Endothelial cell of umbilical vein (primary cell): ENCODE data around the gene MFSD8. TPM values are rescaled to one million over a fixed set of nuclear protein-coding genes. Genes with fewer than 3 reads are reported as not detected.
"Not testable (repeated sequence)": the region's sequence is repeated elsewhere in the genome, so short reads cannot be mapped to it uniquely, and the experiment has no call there.

Experiments used
- BruUV-seq: library from RNA; stranded (reverse); fragments of 400-500 nt; replicated peaks from 2 replicates; lab custom pipeline; 2021; lab: Mats Ljungman, UMichigan
- CTCF ChIA-PET: fragments of 300-600, 350-600 bp; sonication (Branson Sonifier 250); formaldehyde crosslinking; loops from one replicate; lab custom pipeline; 2021; ENCODE audit warnings: antibody characterized with exemption, inconsistent platforms; lab: Charles Lee
- POLR2A ChIA-PET: fragments of 300-600, 350-600 bp; sonication (Branson Sonifier 250); formaldehyde crosslinking; loops from one replicate; lab custom pipeline; 2021; ENCODE audit warnings: antibody characterized with exemption, inconsistent platforms; lab: Charles Lee
- DNase-seq: peaks from one replicate; pipeline ENCODE4 v3.0.0-alpha.2; 2011; ENCODE audit warnings: low read depth, low spot score
- FAIRE-seq: peaks from 2 replicates; lab custom pipeline; 2011; peaks lifted over from hg19 to GRCh38; lab: Jason Lieb, UNC
- H2AFZ ChIP-seq: 2 replicates; pipeline ENCODE4 v1.6.0; 2012; ENCODE audit warnings: low read depth, low read length, control low read depth, inconsistent platforms
- H3K27ac ChIP-seq: 2 replicates; pipeline ENCODE4 v1.5.1; 2011; ENCODE audit warnings: low read depth, mild to moderate bottlenecking, control low read depth, low read length, moderate library complexity; ENCODE audit not compliant: insufficient read depth
- H3K27me3 ChIP-seq, 2 experiments: 2 replicates each; pipeline versions ENCODE4 v1.6.0 to v1.6.1; 2011; ENCODE audit warnings: low read length in 2 of 2, mixed read lengths in 1 of 2; ENCODE audit not compliant: control insufficient read depth in 2 of 2, insufficient read depth in 2 of 2
- H3K36me3 ChIP-seq, 2 experiments: 2 replicates in 1 of 2; 3 replicates in 1 of 2; pipeline ENCODE4 v1.5.1; 2011; ENCODE audit warnings: low read length in 2 of 2, mild to moderate bottlenecking in 1 of 2, moderate library complexity in 1 of 2; ENCODE audit not compliant: control insufficient read depth in 2 of 2, insufficient read depth in 2 of 2; ENCODE audit errors: extremely low read depth in 1 of 2
- H3K4me1 ChIP-seq: 3 replicates; pipeline ENCODE4 v1.5.1; 2011; ENCODE audit warnings: mild to moderate bottlenecking, low read length; ENCODE audit not compliant: control insufficient read depth, insufficient read depth; ENCODE audit errors: extremely low read depth
- H3K4me2 ChIP-seq: 2 replicates; pipeline ENCODE4 v1.6.1; 2011; ENCODE audit warnings: low read length, control low read depth, mixed read lengths; ENCODE audit not compliant: insufficient read depth
- H3K4me3 ChIP-seq, 3 experiments: fragments of 200-600 bp in 1 of 3; sonication (generic), shearing (Covaris generic) in 1 of 3; replicated peaks in 1 of 3; 2 replicates each; pipeline ENCODE4 v1.5.1; 2011 to 2016; ENCODE audit warnings: control low read depth in 3 of 3, low read length in 3 of 3, mild to moderate bottlenecking in 2 of 3, inconsistent platforms in 1 of 3, low read depth in 1 of 3, moderate library complexity in 1 of 3; ENCODE audit not compliant: insufficient read depth in 1 of 3
- H3K79me2 ChIP-seq: 2 replicates; pipeline ENCODE4 v1.6.0; 2012; ENCODE audit warnings: low read length, inconsistent platforms; ENCODE audit not compliant: control insufficient read depth, insufficient read depth
- H3K9ac ChIP-seq: replicated peaks from 2 replicates; pipeline ENCODE3; 2011; ENCODE audit warnings: low read length, control low read depth; ENCODE audit not compliant: insufficient read depth; ENCODE audit errors: extremely low read depth
- H3K9me1 ChIP-seq: replicated peaks from 3 replicates; pipeline ENCODE4 v1.6.0; 2011; ENCODE audit warnings: mild to moderate bottlenecking, low read length; ENCODE audit not compliant: control insufficient read depth, insufficient read depth; ENCODE audit errors: extremely low read depth
- H3K9me3 ChIP-seq: replicated peaks from 2 replicates; pipeline ENCODE4 v1.5.1; 2012; ENCODE audit warnings: low read length, inconsistent platforms; ENCODE audit not compliant: control insufficient read depth, insufficient read depth
- H4K20me1 ChIP-seq: replicated peaks from 2 replicates; pipeline ENCODE3; 2011; ENCODE audit warnings: mild to moderate bottlenecking, low read length; ENCODE audit not compliant: control insufficient read depth, insufficient read depth; ENCODE audit errors: extremely low read depth
- FOS ChIP-seq: IDR thresholded peaks from 2 replicates; pipeline ENCODE4 v1.6.1; 2011; ENCODE audit warnings: mild to moderate bottlenecking, low read length, moderate library complexity, borderline replicate concordance; ENCODE audit not compliant: insufficient read depth
- GATA2 ChIP-seq: IDR thresholded peaks from 2 replicates; pipeline ENCODE4 v1.7.0; 2011; ENCODE audit warnings: low read depth, mild to moderate bottlenecking, moderate library complexity, mixed read lengths, low read length; ENCODE audit not compliant: insufficient read length, insufficient read depth
- JUN ChIP-seq: IDR thresholded peaks from 2 replicates; pipeline ENCODE4 v1.6.1; 2011; ENCODE audit warnings: borderline replicate concordance, low read depth; ENCODE audit not compliant: insufficient read length, insufficient read depth
- MYC ChIP-seq: IDR thresholded peaks from one replicate; pipeline ENCODE4 v1.6.1; 2011; ENCODE audit warnings: mild to moderate bottlenecking, low read depth, low read length
- POLR2A ChIP-seq: IDR thresholded peaks from 2 replicates; pipeline ENCODE4 v1.6.1; 2012; ENCODE audit warnings: low read depth, mild to moderate bottlenecking, control low read depth, low read length
- dilution Hi-C: fragments of 300-500 bp; cut with MboI; formaldehyde crosslinking; loops from one replicate; pipeline ENCODE4 v1.15.0; 2019; ENCODE audit warnings: low sequenced_read_pairs; ENCODE audit not compliant: extremely low pct_ligation_motif_present
- intact Hi-C: fragments of 100-400 bp; cut with micrococcal nuclease; formaldehyde crosslinking; loops from one replicate; pipeline ENCODE4 v1.10.0; 2022
- polyA plus RNA-seq, 4 experiments: library from polyadenylated mRNA; depleted of rRNA in 3 of 4; stranded (reverse) in 3 of 4; unstranded in 1 of 4; fragments of >200 nt; gene quantifications; 2 replicates each; pipeline versions ENCODE4 v1.2.1 to v1.2.3, GENCODE V29; 2011 to 2012; ENCODE audit warnings: missing spikeins in 1 of 4
- total RNA-seq: library from RNA; stranded (reverse); gene quantifications from 2 replicates; pipeline ENCODE4 v1.2.3, GENCODE V29; 2021
- TF ChIP-seq, protein P1 (sequence below): IDR thresholded peaks from 2 replicates; pipeline ENCODE4 v1.6.1; 2011; ENCODE audit not compliant: insufficient read depth, insufficient read length
- TF ChIP-seq, protein P2 (sequence below), 2 donors: IDR thresholded peaks; 1 replicate in 1 of 2; 2 replicates in 1 of 2; pipeline ENCODE4 v1.5.1; 2011; ENCODE audit warnings: low read length in 2 of 2, mild to moderate bottlenecking in 2 of 2, moderate library complexity in 2 of 2, control low read depth in 1 of 2, inconsistent platforms in 1 of 2, low read depth in 1 of 2; ENCODE audit not compliant: insufficient read depth in 1 of 2; ENCODE audit errors: extremely low read depth in 1 of 2

MFSD8 gene
- total and polyA plus RNA-seq, 2 donors (not counting 3 experiments of a cell fraction or from before 2014, with no cell fraction given): 11.5 to 19.4 TPM

DNA sequence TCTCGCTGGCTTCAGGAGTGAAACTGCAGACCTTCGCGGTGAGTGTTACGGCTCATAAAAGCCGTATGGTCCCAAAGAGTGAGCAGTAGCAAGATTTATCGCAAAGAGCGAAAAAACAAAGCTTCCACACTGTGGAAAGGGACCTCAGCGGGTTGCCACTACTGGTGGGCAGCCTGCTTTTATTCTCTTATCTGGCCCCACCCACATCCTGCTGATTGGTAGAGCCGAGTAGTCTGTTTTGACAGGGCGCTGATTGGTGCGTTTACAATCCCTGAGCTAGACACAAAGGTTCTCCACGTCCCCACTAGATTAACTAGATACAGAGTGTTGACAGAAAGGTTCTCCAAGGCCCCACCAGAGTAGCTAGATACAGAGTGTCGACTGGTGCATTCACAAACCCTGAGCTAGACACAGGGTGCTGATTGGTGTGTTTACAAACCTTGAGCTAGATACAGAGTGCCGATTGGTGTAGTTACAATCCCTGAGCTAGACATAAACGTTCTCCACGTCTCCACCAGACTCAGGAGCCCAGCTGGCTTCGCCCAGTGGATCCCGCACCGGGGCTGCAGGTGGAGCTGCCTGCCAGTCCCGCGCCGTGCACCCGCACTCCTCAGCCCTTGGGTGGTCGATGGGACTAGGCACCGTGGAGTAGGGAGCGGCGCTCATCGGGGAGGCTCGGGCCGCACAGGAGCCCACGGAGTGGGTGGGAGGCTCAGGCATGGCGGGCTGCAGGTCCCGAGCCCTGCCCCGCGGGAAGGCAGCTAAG is 1.2 kb downstream of the MFSD8 start:
- intact Hi-C loops: loop anchor here (10.0 kb wide), 1 partner anchor 261 kb away; no protein-coding TSS in a partner anchor
- H3K4me1 ChIP-seq, H3K9me3 ChIP-seq, BruUV-seq, H3K27me3 ChIP-seq, dilution Hi-C loops, H3K9me1 ChIP-seq, H3K36me3 ChIP-seq, H2AFZ ChIP-seq, FAIRE-seq, DNase-seq, H4K20me1 ChIP-seq, H3K9ac ChIP-seq, H3K27ac ChIP-seq, POLR2A ChIA-PET, H3K4me2 ChIP-seq: not testable (repeated sequence)
- Histone ChIP-seq H3K79me2 (peaks cover 19% of the 10 kb centered on the region), H3K4me3 (peak overlapping the region in 1 of 3 experiments; percentile 85)
- CTCF ChIA-PET: interaction anchor here (1.1 kb wide), 1 partner anchor 87 kb away, joined by 3 read pairs; no protein-coding TSS in a partner anchor

- DNase-seq (no peak), FAIRE-seq (no peak)
- Histone ChIP-seq H3K4me1 (no peaks in the 10 kb centered on the region), H3K4me3 (no peak overlapping the region), H2AFZ (no peak overlapping the region), H3K9me1 (no peaks in the 10 kb centered on the region), H4K20me1 (no peaks in the 10 kb centered on the region), H3K27me3 (no peaks in the 10 kb centered on the region), H3K9me3 (no peaks in the 10 kb centered on the region), H3K79me2 (peaks cover 2% of the 10 kb centered on the region), H3K4me2 (no peak overlapping the region), H3K9ac (no peak overlapping the region), H3K27ac (no peak overlapping the region), H3K36me3 (no peaks in the 10 kb centered on the region)
- TF ChIP-seq FOS (no peak), JUN (no peak), GATA2 (no peak), POLR2A (no peak), MYC (no peak)
- TF ChIP-seq, protein P1, sequence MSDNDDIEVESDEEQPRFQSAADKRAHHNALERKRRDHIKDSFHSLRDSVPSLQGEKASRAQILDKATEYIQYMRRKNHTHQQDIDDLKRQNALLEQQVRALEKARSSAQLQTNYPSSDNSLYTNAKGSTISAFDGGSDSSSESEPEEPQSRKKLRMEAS: no peak
- TF ChIP-seq, protein P2, sequence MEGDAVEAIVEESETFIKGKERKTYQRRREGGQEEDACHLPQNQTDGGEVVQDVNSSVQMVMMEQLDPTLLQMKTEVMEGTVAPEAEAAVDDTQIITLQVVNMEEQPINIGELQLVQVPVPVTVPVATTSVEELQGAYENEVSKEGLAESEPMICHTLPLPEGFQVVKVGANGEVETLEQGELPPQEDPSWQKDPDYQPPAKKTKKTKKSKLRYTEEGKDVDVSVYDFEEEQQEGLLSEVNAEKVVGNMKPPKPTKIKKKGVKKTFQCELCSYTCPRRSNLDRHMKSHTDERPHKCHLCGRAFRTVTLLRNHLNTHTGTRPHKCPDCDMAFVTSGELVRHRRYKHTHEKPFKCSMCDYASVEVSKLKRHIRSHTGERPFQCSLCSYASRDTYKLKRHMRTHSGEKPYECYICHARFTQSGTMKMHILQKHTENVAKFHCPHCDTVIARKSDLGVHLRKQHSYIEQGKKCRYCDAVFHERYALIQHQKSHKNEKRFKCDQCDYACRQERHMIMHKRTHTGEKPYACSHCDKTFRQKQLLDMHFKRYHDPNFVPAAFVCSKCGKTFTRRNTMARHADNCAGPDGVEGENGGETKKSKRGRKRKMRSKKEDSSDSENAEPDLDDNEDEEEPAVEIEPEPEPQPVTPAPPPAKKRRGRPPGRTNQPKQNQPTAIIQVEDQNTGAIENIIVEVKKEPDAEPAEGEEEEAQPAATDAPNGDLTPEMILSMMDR (IDR thresholded peaks at IDR 0.05; ENCODE audit: extremely low read depth in 1 of 2, insufficient read depth in 1 of 2, low read depth in 1 of 2, low read length in 2 of 2): no peak
- CTCF ChIA-PET: interaction anchor here (0.8 kb wide), 1 partner anchor 27 kb away, joined by 3 read pairs; no protein-coding TSS in a partner anchor
- POLR2A ChIA-PET: no interaction called here
- intact Hi-C loops: loop anchor here (10.0 kb wide), 1 partner anchor 265 kb away; no protein-coding TSS in a partner anchor
- dilution Hi-C loops: no loop called here
- no TSS peak for BruUV-seq
Measured at GRCh38 chr4:127959794-127960193, 5.2 kb downstream of the MFSD8 start.
